WERI-Rb-1 (cell line): Measurements from ENCODE around the gene TCF25.

Source experiments
- DNase-seq: peaks from one replicate; pipeline ENCODE4 v3.0.0-alpha.2; 2020
- H3K27ac ChIP-seq: fragments of 250-450 bp; sonication (Bioruptor Pico); 2 replicates; pipeline ENCODE4 v1.5.1; 2020; ENCODE audit warnings: mild to moderate bottlenecking, moderate library complexity
- H3K27me3 ChIP-seq: fragments of 250-450 bp; sonication (Bioruptor Pico); 2 replicates; pipeline ENCODE4 v1.5.1; 2021; ENCODE audit warnings: mild to moderate bottlenecking, low read depth, moderate library complexity; ENCODE audit not compliant: insufficient read depth, severe bottlenecking
- H3K36me3 ChIP-seq: fragments of 250-450 bp; sonication (Bioruptor Pico); 2 replicates; pipeline ENCODE4 v1.5.1; 2020; ENCODE audit warnings: mild to moderate bottlenecking, moderate library complexity
- H3K4me3 ChIP-seq: 2 replicates; pipeline ENCODE4 v1.5.1; 2011; ENCODE audit warnings: low read depth, mild to moderate bottlenecking, control low read depth, low read length
- H3K9me3 ChIP-seq: fragments of 250-450 bp; sonication (Bioruptor Pico); 2 replicates; pipeline ENCODE4 v1.5.1; 2021; ENCODE audit warnings: mild to moderate bottlenecking, moderate library complexity; ENCODE audit not compliant: severe bottlenecking
- TF ChIP-seq, protein P1 (sequence below): IDR thresholded peaks from 2 replicates; pipeline ENCODE4 v1.5.1; 2011; ENCODE audit warnings: low read depth, mild to moderate bottlenecking, control low read depth, inconsistent platforms, low read length

TCF25 gene

DNA sequence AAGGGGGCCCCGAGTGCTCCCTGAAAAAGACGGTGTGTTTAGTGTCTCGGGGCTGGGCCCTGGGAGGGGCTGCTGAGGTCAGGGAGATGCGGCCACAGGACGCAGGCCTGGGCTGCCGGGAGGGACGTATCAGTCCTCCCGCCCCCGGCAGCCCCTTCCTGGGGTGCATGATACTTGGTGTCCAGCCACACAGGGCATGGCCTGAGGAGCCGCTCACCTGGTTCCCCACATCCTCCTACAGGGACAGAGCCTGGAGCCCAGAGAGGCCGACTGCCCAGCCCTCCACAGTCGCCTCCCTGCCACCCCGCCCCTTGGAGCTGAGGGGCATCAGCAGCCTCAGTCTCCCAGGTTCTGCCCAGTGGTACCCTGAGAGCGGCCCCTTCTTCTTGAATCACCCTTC, 63.1 kb downstream of the TCF25 start:
- H3K27ac ChIP-seq: no peak overlapping the region
- H3K36me3 ChIP-seq: peaks cover 15% of the 10 kb centered on the region; the same call in 1 of the 2 replicates
- DNase-seq: no peak
- no peaks in the 10 kb centered on the region for H3K27me3 ChIP-seq
- H3K4me3 ChIP-seq: no peak overlapping the region
- H3K9me3 ChIP-seq: no peaks in the 10 kb centered on the region
- TF ChIP-seq, protein P1, sequence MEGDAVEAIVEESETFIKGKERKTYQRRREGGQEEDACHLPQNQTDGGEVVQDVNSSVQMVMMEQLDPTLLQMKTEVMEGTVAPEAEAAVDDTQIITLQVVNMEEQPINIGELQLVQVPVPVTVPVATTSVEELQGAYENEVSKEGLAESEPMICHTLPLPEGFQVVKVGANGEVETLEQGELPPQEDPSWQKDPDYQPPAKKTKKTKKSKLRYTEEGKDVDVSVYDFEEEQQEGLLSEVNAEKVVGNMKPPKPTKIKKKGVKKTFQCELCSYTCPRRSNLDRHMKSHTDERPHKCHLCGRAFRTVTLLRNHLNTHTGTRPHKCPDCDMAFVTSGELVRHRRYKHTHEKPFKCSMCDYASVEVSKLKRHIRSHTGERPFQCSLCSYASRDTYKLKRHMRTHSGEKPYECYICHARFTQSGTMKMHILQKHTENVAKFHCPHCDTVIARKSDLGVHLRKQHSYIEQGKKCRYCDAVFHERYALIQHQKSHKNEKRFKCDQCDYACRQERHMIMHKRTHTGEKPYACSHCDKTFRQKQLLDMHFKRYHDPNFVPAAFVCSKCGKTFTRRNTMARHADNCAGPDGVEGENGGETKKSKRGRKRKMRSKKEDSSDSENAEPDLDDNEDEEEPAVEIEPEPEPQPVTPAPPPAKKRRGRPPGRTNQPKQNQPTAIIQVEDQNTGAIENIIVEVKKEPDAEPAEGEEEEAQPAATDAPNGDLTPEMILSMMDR: no peak

DNA sequence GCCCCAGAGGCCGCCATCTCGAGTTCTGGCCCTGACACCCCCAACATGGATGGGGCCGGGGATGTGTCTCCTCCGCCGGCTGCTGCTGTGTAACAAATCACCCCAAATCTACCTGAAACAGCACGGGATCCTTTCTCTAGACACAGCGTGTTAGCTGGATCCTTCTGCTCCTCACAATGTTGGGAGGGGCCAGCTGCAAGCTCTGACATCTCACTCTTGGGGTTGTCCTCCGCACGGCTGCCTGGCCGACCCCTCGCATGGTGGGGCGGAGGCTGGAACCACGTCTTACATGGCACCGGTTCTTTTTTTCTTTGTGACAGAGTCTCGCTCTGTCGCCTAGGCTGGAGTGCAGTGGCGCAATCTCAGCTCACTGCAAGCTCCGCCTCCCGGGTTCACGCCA, 63.6 kb downstream of the TCF25 start:
- Histone ChIP-seq H3K4me3 (no peak overlapping the region), H3K9me3 (no peaks in the 10 kb centered on the region), H3K36me3 (peaks cover 15% of the 10 kb centered on the region; the same call in 1 of the 2 replicates), H3K27ac (no peak overlapping the region), H3K27me3 (no peaks in the 10 kb centered on the region)
- TF ChIP-seq, protein P1: no peak
- DNase-seq: no peak

DNA sequence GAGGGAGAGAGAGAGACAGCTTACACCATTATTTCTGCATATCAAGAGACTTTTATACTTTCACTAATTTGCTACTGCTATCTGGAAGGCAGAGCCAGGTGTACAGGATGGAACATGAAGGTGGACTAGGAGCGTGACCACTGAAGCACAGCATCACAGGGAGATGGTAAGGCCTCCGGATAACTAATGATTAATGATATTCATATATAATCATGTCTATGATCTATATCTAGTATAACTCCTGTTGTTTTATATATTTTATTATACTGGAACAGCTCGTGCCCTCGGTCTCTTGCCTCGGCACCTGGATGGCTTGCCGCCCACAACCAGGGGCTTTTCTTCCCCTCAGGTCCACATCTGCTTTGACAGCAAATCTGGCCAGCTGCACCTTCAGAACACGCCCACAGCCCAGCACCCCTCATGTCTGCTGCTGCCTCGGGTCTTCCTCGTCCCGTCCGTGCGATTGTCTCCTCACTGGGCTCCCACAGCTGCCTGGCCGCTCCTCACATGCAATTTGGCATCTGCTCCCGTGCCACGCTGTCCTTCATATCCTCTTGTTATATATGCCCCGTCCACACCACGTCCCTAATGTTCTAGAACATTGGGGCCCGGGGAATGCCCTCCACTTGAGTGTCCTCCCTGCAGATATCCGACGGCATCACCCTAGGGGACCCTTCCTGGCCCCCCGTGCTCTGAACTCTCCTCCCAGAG, 64.9 kb downstream of the TCF25 start:
- TF ChIP-seq, protein P1: no peak
- H3K4me3 ChIP-seq: no peak overlapping the region
- H3K36me3 ChIP-seq: peaks cover 2% of the 10 kb centered on the region; the same call in 1 of the 2 replicates
- no peak for DNase-seq
- no peaks in the 10 kb centered on the region for H3K9me3 ChIP-seq
- H3K27me3 ChIP-seq: no peaks in the 10 kb centered on the region
- no peak overlapping the region for H3K27ac ChIP-seq

DNA sequence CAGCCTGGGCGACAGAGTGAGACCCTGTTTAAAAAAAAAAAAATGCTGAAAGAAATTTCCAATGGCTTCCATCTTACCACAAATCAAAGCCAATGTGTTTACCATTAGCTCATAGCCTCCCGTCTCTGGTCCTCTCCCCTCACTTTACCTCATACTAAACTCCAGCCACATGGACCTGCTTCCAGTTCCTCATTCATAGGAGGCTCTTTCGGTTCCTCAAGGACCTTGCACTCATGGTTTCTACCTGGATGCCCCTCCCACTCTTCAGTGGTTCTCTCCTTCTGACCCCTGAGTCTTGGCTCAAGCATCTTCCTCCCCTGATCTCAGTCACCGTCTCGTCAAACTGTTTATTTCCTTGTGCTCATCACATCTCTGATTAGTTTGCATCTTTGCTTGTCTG, 71.4 kb downstream of the TCF25 start:
- no peak for DNase-seq
- no peak overlapping the region for H3K4me3 ChIP-seq
- TF ChIP-seq, protein P1: no peak
- no peaks in the 10 kb centered on the region for H3K36me3 ChIP-seq
- no peak overlapping the region for H3K27ac ChIP-seq
- no peaks in the 10 kb centered on the region for H3K27me3 ChIP-seq
- H3K9me3 ChIP-seq: no peaks in the 10 kb centered on the region

DNA sequence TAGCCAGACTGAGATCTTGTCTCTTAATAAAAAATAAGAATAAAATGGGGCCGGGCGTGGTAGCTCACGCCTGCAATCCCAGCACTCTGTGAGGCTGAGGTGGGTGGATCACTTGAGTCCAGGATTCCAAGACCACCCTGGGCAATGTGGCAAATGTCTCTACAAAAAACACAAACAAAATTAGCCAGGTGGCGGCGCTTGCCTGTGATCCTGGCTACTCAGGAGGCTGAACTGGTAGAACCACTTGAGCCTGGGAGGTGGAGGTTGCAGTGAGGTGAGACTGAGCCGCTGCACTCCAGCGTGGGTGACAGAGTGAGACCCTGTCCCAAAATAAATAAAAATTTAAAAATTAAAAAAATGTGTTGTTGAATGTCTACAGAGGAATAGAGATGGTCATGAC, 72.3 kb downstream of the TCF25 start:
- TF ChIP-seq, protein P1: no peak
- no peaks in the 10 kb centered on the region for H3K27me3 ChIP-seq
- no peak for DNase-seq
- no peak overlapping the region for H3K27ac ChIP-seq
- no peaks in the 10 kb centered on the region for H3K36me3 ChIP-seq
- no peaks in the 10 kb centered on the region for H3K9me3 ChIP-seq
- H3K4me3 ChIP-seq: no peak overlapping the region

DNA sequence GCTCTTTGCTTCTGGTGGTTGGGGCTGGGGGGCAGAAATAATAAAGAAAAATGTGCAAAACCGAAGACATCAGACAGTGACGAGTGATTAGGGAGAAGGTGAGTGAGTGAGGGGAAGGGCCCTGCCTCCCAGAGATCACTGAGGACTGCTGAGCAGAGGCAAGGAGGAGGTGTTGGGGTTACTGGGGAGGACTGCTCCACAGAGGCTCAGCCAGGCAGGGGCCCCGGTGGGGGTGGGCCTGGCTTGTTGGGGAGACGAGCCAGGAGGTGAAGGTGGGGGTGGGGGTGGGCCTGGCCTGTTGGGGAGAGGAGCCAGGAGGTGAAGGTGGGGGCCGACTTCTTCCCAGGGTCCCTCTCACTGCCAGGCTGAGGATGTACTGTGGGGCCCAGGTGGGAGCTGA, 73.1 kb downstream of the TCF25 start:
- DNase-seq: no peak
- Histone ChIP-seq H3K9me3 (no peaks in the 10 kb centered on the region), H3K4me3 (no peak overlapping the region), H3K27me3 (no peaks in the 10 kb centered on the region), H3K36me3 (no peaks in the 10 kb centered on the region), H3K27ac (no peak overlapping the region)
- TF ChIP-seq, protein P1: no peak
